B cell (primary cell): ENCODE data around the gene ANKRD42. TPM values are rescaled to one million over a fixed set of nuclear protein-coding genes. Genes with fewer than 3 reads are reported as not detected.

Experiments used
- ATAC-seq: fragments of 200-7000 bp; cut with Tn5 transposase; one replicate; pipeline ENCODE4 v1.10.0; 2021; ENCODE audit warnings: low read depth, mild to moderate bottlenecking, moderate number of reproducible peaks, moderate library complexity
- CTCF ChIA-PET: fragments of 350-600 bp; sonication (Branson Sonifier 250); formaldehyde crosslinking; loops from one replicate; lab custom pipeline; 2021; ENCODE audit warnings: antibody characterized with exemption, inconsistent platforms; lab: Charles Lee
- POLR2A ChIA-PET: fragments of 350-600 bp; sonication (Branson Sonifier 250); formaldehyde crosslinking; loops from one replicate; lab custom pipeline; 2021; ENCODE audit warnings: antibody characterized with exemption; lab: Charles Lee
- DNase-seq: peaks from one replicate; pipeline ENCODE4 v3.0.0; 2013
- H2AFZ ChIP-seq: 2 replicates; pipeline ENCODE4 v1.6.1; 2012; ENCODE audit warnings: mild to moderate bottlenecking, low read depth, low read length; ENCODE audit not compliant: insufficient read depth, poor library complexity, severe bottlenecking
- H3K27ac ChIP-seq, 2 donors: 1 replicate in 1 of 2; 2 replicates in 1 of 2; pipeline ENCODE4 v1.5.1; 2012 to 2013; ENCODE audit warnings: low read length in 2 of 2, mild to moderate bottlenecking in 2 of 2, moderate library complexity in 1 of 2
- H3K27me3 ChIP-seq, 4 experiments: fragments of 200-600 bp in 1 of 4; sonication (generic) in 1 of 4; replicated peaks in 1 of 4; 1 replicate in 2 of 4; 2 replicates in 2 of 4; pipeline versions ENCODE4 v1.6.1 to v1.7.0; 2013 to 2016; ENCODE audit warnings: low read length in 3 of 4, mild to moderate bottlenecking in 2 of 4, mixed read lengths in 1 of 4, moderate library complexity in 1 of 4; ENCODE audit not compliant: insufficient read depth in 4 of 4, control insufficient read depth in 3 of 4; ENCODE audit errors: control extremely low read depth in 1 of 4
- H3K36me3 ChIP-seq, 2 experiments: replicated peaks in 1 of 2; 1 replicate in 1 of 2; 2 replicates in 1 of 2; pipeline versions ENCODE4 v1.6.1 to v1.7.1; 2013; ENCODE audit warnings: low read length in 1 of 2; ENCODE audit not compliant: insufficient read depth in 2 of 2, control insufficient read depth in 1 of 2; ENCODE audit errors: control extremely low read depth in 1 of 2, extremely low read depth in 1 of 2
- H3K4me1 ChIP-seq, 2 donors: fragments of 200-600 bp in 1 of 2; sonication (generic) in 1 of 2; 1 replicate in 1 of 2; 2 replicates in 1 of 2; pipeline versions ENCODE4 v1.5.1 to v1.6.1; 2013 to 2017; ENCODE audit warnings: low read length in 2 of 2; ENCODE audit not compliant: control insufficient read depth in 2 of 2, insufficient read depth in 2 of 2
- H3K4me2 ChIP-seq: replicated peaks from 2 replicates; pipeline ENCODE3; 2012; ENCODE audit warnings: mild to moderate bottlenecking, low read depth, low read length; ENCODE audit not compliant: poor library complexity, severe bottlenecking
- H3K4me3 ChIP-seq, 5 experiments: fragments of 200-600 bp in 1 of 5; sonication (generic) in 1 of 5; 1 replicate in 3 of 5; 2 replicates in 2 of 5; pipeline versions ENCODE4 v1.5.1 to v1.7.0; 2011 to 2016; ENCODE audit warnings: low read length in 4 of 5, mild to moderate bottlenecking in 4 of 5, low read depth in 2 of 5, control low read depth in 1 of 5, moderate library complexity in 1 of 5; ENCODE audit not compliant: insufficient read depth in 1 of 5; ENCODE audit errors: control extremely low read depth in 1 of 5, extremely low read depth in 1 of 5
- H3K79me2 ChIP-seq: fragments of 200-600 bp; sonication (generic); one replicate; pipeline ENCODE4 v1.6.0; 2016; ENCODE audit warnings: low read length; ENCODE audit not compliant: control insufficient read depth, insufficient read depth
- H3K9ac ChIP-seq: fragments of 200-600 bp; sonication (generic); 2 replicates; pipeline ENCODE4 v1.6.1; 2017; ENCODE audit warnings: mild to moderate bottlenecking, low read length, moderate library complexity
- H3K9me3 ChIP-seq, 3 donors: one replicate each; pipeline versions ENCODE4 v1.6.1 to v1.7.1; 2013; ENCODE audit warnings: low read length in 2 of 3; ENCODE audit not compliant: control insufficient read depth in 2 of 3, insufficient read depth in 1 of 3; ENCODE audit errors: control extremely low read depth in 1 of 3
- H4K20me1 ChIP-seq: 2 replicates; pipeline ENCODE4 v1.6.0; 2012; ENCODE audit warnings: mild to moderate bottlenecking, low read length; ENCODE audit not compliant: insufficient read depth, control insufficient read depth, poor library complexity, severe bottlenecking
- H3K27ac Mint-ChIP-seq: one replicate; pipeline ENCODE4 v1.8.0; 2021; ENCODE audit warnings: mixed read lengths
- H3K27me3 Mint-ChIP-seq: one replicate; pipeline ENCODE4 v1.8.0; 2021; ENCODE audit warnings: mixed read lengths
- H3K4me1 Mint-ChIP-seq: one replicate; pipeline ENCODE4 v1.8.0; 2021; ENCODE audit warnings: mixed read lengths
- H3K4me3 Mint-ChIP-seq: one replicate; pipeline ENCODE4 v1.8.0; 2021; ENCODE audit warnings: mixed read lengths
- H3K9me3 Mint-ChIP-seq: one replicate; pipeline ENCODE4 v1.8.0; 2022; ENCODE audit warnings: mixed read lengths; ENCODE audit not compliant: insufficient read depth
- CTCF ChIP-seq: fragments of 200-600 bp; IDR thresholded peaks from one replicate; pipeline ENCODE4 v1.8.0; 2022; ENCODE audit warnings: antibody characterized with exemption, mild to moderate bottlenecking
- EZH2 ChIP-seq: IDR thresholded peaks from 2 replicates; pipeline ENCODE4 v1.6.1; 2012; ENCODE audit warnings: borderline replicate concordance, low read depth, mild to moderate bottlenecking, moderate library complexity, low read length; ENCODE audit not compliant: insufficient read depth, poor library complexity, severe bottlenecking
- WGBS: methylation state at CpG from one replicate; pipeline ENCODE4 v1.1.5; 2013; ENCODE audit warnings: missing lambda C conversion rate; ENCODE audit not compliant: insufficient coverage; 5-methylcytosine and 5-hydroxymethylcytosine counted together
- intact Hi-C: fragments of 100-400 bp; cut with micrococcal nuclease; formaldehyde crosslinking; loops from one replicate; pipeline ENCODE4 v1.10.0; 2022
- polyA plus RNA-seq: library from polyadenylated mRNA; depleted of rRNA; stranded (reverse); fragments of >200 nt; gene quantifications from 2 replicates; pipeline ENCODE4 v1.2.3, GENCODE V29; 2012
- total RNA-seq, 2 donors: library from RNA; stranded (reverse); fragments of 120-200 nt in 1 of 2; gene quantifications; 1 replicate in 1 of 2; 2 replicates in 1 of 2; pipeline versions ENCODE4 v1.2.3 to v1.2.4, GENCODE V29; 2013 to 2022

ANKRD42 gene
- total and polyA plus RNA-seq, 2 donors (not counting 1 experiment from before 2014, with no cell fraction given), result 4.1 to 13.3 TPM

- Mint-ChIP-seq H3K27ac (peak overlapping the region; percentile 100), H3K9me3 (no peaks in the 10 kb centered on the region), H3K4me3 (peak overlapping the region; percentile 98), H3K27me3 (no peaks in the 10 kb centered on the region), H3K4me1 (peaks cover 47% of the 10 kb centered on the region)
- peak; percentile 76 for DNase-seq
- H3K27me3 ChIP-seq, result no peaks in the 10 kb centered on the region
- ChIA-PET CTCF (interaction anchor here (1.0 to 2.4 kb wide), 5 partner anchors 86 to 256 kb away, joined by 3 to 10 read pairs (median 4); partner anchors contain the start of genes DDIAS and RAB30), POLR2A (interaction anchor here (0.6 to 3.3 kb wide), 14 partner anchors 11 to 257 kb away, joined by 3 to 34 read pairs (median 6); partner anchors contain the start of genes ANKRD42, CCDC90B, DDIAS and PRCP)
- 2% methylated on average over 7 of the region's 18 CpGs for WGBS
- peak overlapping the region; percentile 94 to 98 for H3K27ac ChIP-seq
- H4K20me1 ChIP-seq, result peaks cover 23% of the 10 kb centered on the region
- peak overlapping the region; percentile 97 for H3K9ac ChIP-seq
- peaks cover 0 to 20% of the 10 kb centered on the region in 2 experiments for H3K36me3 ChIP-seq
- H3K4me1 ChIP-seq, result peaks cover 32 to 38% of the 10 kb centered on the region in 2 donors
- no peaks in the 10 kb centered on the region for H3K9me3 ChIP-seq
- H2AFZ ChIP-seq, result peak overlapping the region; percentile 59
- peaks cover 68% of the 10 kb centered on the region for H3K79me2 ChIP-seq
- intact Hi-C loops, result loop anchor here (2.0 kb wide), 2 partner anchors 15 to 41 kb away; no protein-coding TSS in a partner anchor
- no peak for ATAC-seq
- H3K4me3 ChIP-seq, result peak overlapping the region; percentile 81 to 99 (median 99)
- TF ChIP-seq EZH2 (no peak), CTCF (peak; percentile 12)
- H3K4me2 ChIP-seq, result peak overlapping the region; percentile 78
Measured at GRCh38 chr11:83157594-83158356, 35.7 kb upstream of the ANKRD42 start.
